Ovary (tissue), 3 donors: ENCODE results near the gene CELA2A.

Source experiments
- POLR2A ChIP-seq: fragments of 450-650 bp; IDR thresholded peaks from one replicate; pipeline ENCODE4 v1.6.1; 2017; ENCODE audit warnings: antibody characterized with exemption, mild to moderate bottlenecking, moderate library complexity
- TF ChIP-seq, protein P1 (sequence below), 3 donors: fragments of 450-650 bp in 2 of 3; fragments of 200-600 bp in 1 of 3; IDR thresholded peaks; one replicate each; pipeline versions ENCODE4 v1.5.1 to v1.8.0; 2016 to 2022; ENCODE audit warnings: antibody characterized with exemption in 3 of 3, mild to moderate bottlenecking in 1 of 3
- donor health status: DM: no; HTN: no; CAD: no.

DNA sequence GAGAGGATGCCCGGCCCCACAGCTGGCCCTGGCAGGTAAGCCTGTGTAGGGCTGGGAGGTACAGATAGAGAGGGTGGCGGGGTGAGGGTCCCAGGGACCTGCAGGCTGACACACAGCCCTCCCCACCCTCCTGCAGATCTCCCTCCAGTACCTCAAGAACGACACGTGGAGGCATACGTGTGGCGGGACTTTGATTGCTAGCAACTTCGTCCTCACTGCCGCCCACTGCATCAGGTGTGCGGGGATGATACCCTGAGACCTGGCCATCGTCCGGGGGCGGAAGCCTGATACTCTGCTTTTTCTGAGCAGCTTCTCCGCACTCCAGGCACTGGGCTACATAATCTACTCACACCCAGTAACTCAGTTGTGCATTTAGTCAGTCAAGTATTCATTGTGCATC lies 16.2 kb upstream of the CELA2A start:
- TF ChIP-seq POLR2A, result no peak
- TF ChIP-seq, protein P1, sequence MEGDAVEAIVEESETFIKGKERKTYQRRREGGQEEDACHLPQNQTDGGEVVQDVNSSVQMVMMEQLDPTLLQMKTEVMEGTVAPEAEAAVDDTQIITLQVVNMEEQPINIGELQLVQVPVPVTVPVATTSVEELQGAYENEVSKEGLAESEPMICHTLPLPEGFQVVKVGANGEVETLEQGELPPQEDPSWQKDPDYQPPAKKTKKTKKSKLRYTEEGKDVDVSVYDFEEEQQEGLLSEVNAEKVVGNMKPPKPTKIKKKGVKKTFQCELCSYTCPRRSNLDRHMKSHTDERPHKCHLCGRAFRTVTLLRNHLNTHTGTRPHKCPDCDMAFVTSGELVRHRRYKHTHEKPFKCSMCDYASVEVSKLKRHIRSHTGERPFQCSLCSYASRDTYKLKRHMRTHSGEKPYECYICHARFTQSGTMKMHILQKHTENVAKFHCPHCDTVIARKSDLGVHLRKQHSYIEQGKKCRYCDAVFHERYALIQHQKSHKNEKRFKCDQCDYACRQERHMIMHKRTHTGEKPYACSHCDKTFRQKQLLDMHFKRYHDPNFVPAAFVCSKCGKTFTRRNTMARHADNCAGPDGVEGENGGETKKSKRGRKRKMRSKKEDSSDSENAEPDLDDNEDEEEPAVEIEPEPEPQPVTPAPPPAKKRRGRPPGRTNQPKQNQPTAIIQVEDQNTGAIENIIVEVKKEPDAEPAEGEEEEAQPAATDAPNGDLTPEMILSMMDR (IDR thresholded peaks at IDR 0.05), result no peak
